GM23338 (cell line): ENCODE measurements around the gene OLIG3. TPM values are rescaled to one million over a fixed set of nuclear protein-coding genes. Genes with fewer than 3 reads are reported as not detected.

Experiments
- ATAC-seq: fragments of 200-7000 bp; cut with Tn5 transposase; 3 replicates; pipeline ENCODE4 v1.9.1; 2020
- DNase-seq: peaks from one replicate; pipeline ENCODE4 v3.0.0-alpha.2; 2015; ENCODE audit warnings: low spot score
- H2AFZ ChIP-seq: fragments of 200-600 bp; sonication (generic); 2 replicates; pipeline ENCODE4 v1.8.0; 2016; ENCODE audit warnings: antibody characterized with exemption, mild to moderate bottlenecking, moderate library complexity
- H3F3A ChIP-seq: fragments of 200-600 bp; sonication (generic); replicated peaks from 2 replicates; pipeline ENCODE4 v1.8.0; 2017; ENCODE audit warnings: antibody characterized with exemption, mixed run types, low read depth
- H3K27ac ChIP-seq: fragments of 200-600 bp; sonication (generic); 2 replicates; pipeline ENCODE4 v1.6.1; 2016; ENCODE audit warnings: low read depth
- H3K27me3 ChIP-seq: fragments of 200-600 bp; sonication (generic); 2 replicates; pipeline ENCODE4 v1.8.0; 2016; ENCODE audit warnings: mild to moderate bottlenecking, mixed run types, moderate library complexity; ENCODE audit not compliant: insufficient read depth
- H3K36me3 ChIP-seq: fragments of 200-600 bp; sonication (generic); 2 replicates; pipeline ENCODE4 v1.8.0; 2016; ENCODE audit warnings: mild to moderate bottlenecking; ENCODE audit not compliant: insufficient read depth
- H3K4me1 ChIP-seq: fragments of 200-600 bp; sonication (generic); 2 replicates; pipeline ENCODE4 v1.8.0; 2016; ENCODE audit warnings: mild to moderate bottlenecking, moderate library complexity; ENCODE audit not compliant: insufficient read depth
- H3K4me2 ChIP-seq: fragments of 200-600 bp; sonication (generic); 2 replicates; pipeline ENCODE4 v1.7.1; 2017; ENCODE audit warnings: mixed run types
- H3K4me3 ChIP-seq: fragments of 200-600 bp; sonication (generic); 2 replicates; pipeline ENCODE4 v1.6.1; 2016; ENCODE audit warnings: mixed run types
- H3K79me2 ChIP-seq: fragments of 200-600 bp; sonication (generic); replicated peaks from 2 replicates; pipeline ENCODE4 v1.8.0; 2017; ENCODE audit warnings: mild to moderate bottlenecking; ENCODE audit not compliant: insufficient read depth
- H3K9me2 ChIP-seq: fragments of 200-600 bp; sonication (generic); 2 replicates; pipeline ENCODE4 v1.8.0; 2017; ENCODE audit not compliant: insufficient read depth
- H4K20me1 ChIP-seq: fragments of 200-600 bp; sonication (generic); replicated peaks from 2 replicates; pipeline ENCODE4 v1.8.0; 2017; ENCODE audit warnings: mild to moderate bottlenecking; ENCODE audit not compliant: insufficient read depth
- H3K27ac Mint-ChIP-seq: 2 replicates; pipeline ENCODE4 v1.8.0; 2020; ENCODE audit warnings: inconsistent platforms, mild to moderate bottlenecking, moderate library complexity, mixed read lengths
- H3K27me3 Mint-ChIP-seq: 3 replicates; pipeline ENCODE4 v1.8.0; 2022; ENCODE audit warnings: low read depth, mild to moderate bottlenecking, moderate library complexity, mixed read lengths, inconsistent platforms; ENCODE audit not compliant: insufficient read depth, poor library complexity
- H3K36me3 Mint-ChIP-seq: 3 replicates; pipeline ENCODE4 v1.8.0; 2021; ENCODE audit warnings: low read depth, mild to moderate bottlenecking, inconsistent platforms, moderate library complexity, mixed read lengths
- H3K4me1 Mint-ChIP-seq: 3 replicates; pipeline ENCODE4 v1.8.0; 2020; ENCODE audit warnings: mild to moderate bottlenecking, inconsistent platforms, mixed read lengths
- H3K4me3 Mint-ChIP-seq: 3 replicates; pipeline ENCODE4 v1.8.0; 2021; ENCODE audit warnings: moderate library complexity, mild to moderate bottlenecking, inconsistent platforms, mixed read lengths
- H3K9me3 Mint-ChIP-seq: 3 replicates; pipeline ENCODE4 v1.8.0; 2020; ENCODE audit warnings: moderate library complexity, mild to moderate bottlenecking, inconsistent platforms, mixed read lengths
- EZH2 ChIP-seq: fragments of 200-600 bp; sonication (generic); IDR thresholded peaks from one replicate; pipeline ENCODE4 v1.8.0; 2017; ENCODE audit warnings: antibody characterized with exemption, mild to moderate bottlenecking, low read depth; ENCODE audit not compliant: unreplicated experiment
- EZH2phosphoT487 ChIP-seq: fragments of 200-600 bp; sonication (generic); IDR thresholded peaks from one replicate; pipeline ENCODE4 v1.8.1; 2018; ENCODE audit warnings: antibody characterized with exemption; ENCODE audit not compliant: unreplicated experiment
- JUNB ChIP-seq: IDR thresholded peaks from one replicate; pipeline ENCODE4 v1.6.1; 2016; ENCODE audit warnings: antibody characterized with exemption; ENCODE audit not compliant: unreplicated experiment
- NANOG ChIP-seq: IDR thresholded peaks from 2 replicates; pipeline ENCODE4 v1.6.1; 2016; ENCODE audit warnings: antibody characterized with exemption, borderline replicate concordance
- STAT1 ChIP-seq: IDR thresholded peaks from one replicate; pipeline ENCODE4 v1.6.1; 2016; ENCODE audit warnings: antibody characterized with exemption; ENCODE audit not compliant: unreplicated experiment
- ZNF114 ChIP-seq: fragments of 250-450 bp; sonication (Bioruptor Pico); IDR thresholded peaks from 2 replicates; pipeline ENCODE4 v1.5.0; 2020; ENCODE audit warnings: mild to moderate bottlenecking, moderate library complexity
- polyA plus RNA-seq: library from polyadenylated mRNA; unstranded; fragments of >200 nt; fragmentation: Nextera tagmentation; extraction: Ambion mirVana; gene quantifications from 2 replicates; pipeline ENCODE4 v1.2.1, GENCODE V29; 2016
- total RNA-seq: library from RNA; depleted of rRNA; stranded (reverse); fragments of >200 nt; shearing (Covaris generic); gene quantifications from 2 replicates; pipeline ENCODE4 v1.2.3, GENCODE V29; 2014
- TF ChIP-seq, protein P1 (sequence below): IDR thresholded peaks from one replicate; pipeline ENCODE4 v1.6.1; 2018; ENCODE audit warnings: antibody characterized with exemption; ENCODE audit not compliant: unreplicated experiment
- TF ChIP-seq, protein P2 (sequence below): fragments of 250-450 bp; sonication (Bioruptor Pico); IDR thresholded peaks from 2 replicates; pipeline ENCODE4 v1.5.0; 2020; ENCODE audit warnings: mild to moderate bottlenecking, moderate library complexity
- TF ChIP-seq, protein P3 (sequence below): IDR thresholded peaks from 2 replicates; pipeline ENCODE4 v1.6.1; 2016; ENCODE audit warnings: antibody characterized with exemption

Gene OLIG3
- total and polyA plus RNA-seq, 2 experiments from 2014 or later: 0.10 to 1.1 TPM

DNA sequence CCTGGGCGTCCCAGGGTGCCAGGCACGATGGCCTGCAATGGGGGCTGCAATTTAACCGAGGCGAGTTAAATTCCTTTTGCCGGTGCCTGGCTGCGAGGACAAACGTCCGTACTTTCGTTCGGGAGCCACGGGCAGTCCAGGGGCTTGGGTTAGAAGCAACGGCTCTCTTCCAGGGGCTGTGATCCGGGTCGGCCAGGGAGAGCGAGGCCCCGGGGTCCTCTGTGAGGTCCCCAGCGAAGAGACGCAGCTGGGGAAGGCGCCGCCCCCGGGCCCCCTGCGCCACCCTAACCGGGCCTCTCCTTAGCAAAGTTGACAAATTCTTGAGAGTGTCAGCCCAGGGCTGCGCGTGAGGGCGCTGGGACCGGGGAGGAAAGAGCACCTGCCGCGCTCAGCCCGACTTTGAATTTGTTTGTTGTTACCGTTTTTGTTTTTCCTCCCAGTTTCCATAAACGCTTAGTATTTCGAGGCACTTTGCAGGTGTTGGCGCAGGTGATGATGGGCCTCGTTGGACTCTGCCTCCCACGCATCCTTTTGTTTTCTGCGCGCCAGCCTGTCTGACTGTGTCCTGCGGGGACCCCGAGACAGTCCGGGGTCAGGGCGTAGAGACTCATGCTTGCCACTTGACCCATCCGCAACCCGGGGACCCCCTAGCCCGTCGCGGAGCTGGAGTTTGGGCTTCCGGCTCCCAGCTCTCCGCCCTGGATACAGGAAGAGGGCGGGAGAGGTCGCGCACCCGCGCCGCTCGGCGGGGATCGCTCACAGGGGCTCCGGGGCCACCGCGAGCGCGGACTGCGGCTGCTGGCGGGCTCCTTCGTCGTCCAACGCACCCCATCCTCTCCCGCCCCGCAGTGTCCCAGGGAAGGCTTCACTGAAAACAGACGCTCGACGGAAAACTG, 5.8 kb downstream of the OLIG3 start (continued):
- no peak for TF ChIP-seq NANOG
- TF ChIP-seq, protein P1, sequence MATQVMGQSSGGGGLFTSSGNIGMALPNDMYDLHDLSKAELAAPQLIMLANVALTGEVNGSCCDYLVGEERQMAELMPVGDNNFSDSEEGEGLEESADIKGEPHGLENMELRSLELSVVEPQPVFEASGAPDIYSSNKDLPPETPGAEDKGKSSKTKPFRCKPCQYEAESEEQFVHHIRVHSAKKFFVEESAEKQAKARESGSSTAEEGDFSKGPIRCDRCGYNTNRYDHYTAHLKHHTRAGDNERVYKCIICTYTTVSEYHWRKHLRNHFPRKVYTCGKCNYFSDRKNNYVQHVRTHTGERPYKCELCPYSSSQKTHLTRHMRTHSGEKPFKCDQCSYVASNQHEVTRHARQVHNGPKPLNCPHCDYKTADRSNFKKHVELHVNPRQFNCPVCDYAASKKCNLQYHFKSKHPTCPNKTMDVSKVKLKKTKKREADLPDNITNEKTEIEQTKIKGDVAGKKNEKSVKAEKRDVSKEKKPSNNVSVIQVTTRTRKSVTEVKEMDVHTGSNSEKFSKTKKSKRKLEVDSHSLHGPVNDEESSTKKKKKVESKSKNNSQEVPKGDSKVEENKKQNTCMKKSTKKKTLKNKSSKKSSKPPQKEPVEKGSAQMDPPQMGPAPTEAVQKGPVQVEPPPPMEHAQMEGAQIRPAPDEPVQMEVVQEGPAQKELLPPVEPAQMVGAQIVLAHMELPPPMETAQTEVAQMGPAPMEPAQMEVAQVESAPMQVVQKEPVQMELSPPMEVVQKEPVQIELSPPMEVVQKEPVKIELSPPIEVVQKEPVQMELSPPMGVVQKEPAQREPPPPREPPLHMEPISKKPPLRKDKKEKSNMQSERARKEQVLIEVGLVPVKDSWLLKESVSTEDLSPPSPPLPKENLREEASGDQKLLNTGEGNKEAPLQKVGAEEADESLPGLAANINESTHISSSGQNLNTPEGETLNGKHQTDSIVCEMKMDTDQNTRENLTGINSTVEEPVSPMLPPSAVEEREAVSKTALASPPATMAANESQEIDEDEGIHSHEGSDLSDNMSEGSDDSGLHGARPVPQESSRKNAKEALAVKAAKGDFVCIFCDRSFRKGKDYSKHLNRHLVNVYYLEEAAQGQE: no peak
- peak; percentile 86 for TF ChIP-seq EZH2

DNA sequence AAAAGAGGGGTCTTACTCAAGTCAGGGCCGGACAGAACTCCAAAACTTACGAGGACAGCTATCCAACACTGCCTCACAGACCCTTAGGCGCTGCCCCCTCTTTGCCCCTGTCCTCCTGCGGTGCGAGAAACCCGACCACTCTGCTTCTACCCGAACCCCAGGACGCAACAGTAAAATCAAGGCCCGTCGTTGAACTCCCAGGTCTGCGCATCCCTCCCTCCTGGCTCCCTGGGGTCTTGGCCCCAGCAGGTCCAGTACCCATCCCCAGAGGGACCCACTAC, 6.4 kb downstream of the OLIG3 start:
- 0 out of 2 replicates have a peak, but pooled peaks cover 3% of the 10 kb centered on the region for H4K20me1 ChIP-seq
- no peak overlapping the region for H3K27ac ChIP-seq
- Mint-ChIP-seq H3K4me3 (peak overlapping the region; percentile 81), H3K4me1 (peaks cover 55% of the 10 kb centered on the region), H3K9me3 (no peaks in the 10 kb centered on the region; the same call in 2 of the 3 replicates), H3K36me3 (no peaks in the 10 kb centered on the region), H3K27me3 (peaks cover 79% of the 10 kb centered on the region), H3K27ac (no peak overlapping the region)
- H3F3A ChIP-seq: peaks cover 15% of the 10 kb centered on the region; the same call in 1 of the 2 replicates
- H3K36me3 ChIP-seq: no peaks in the 10 kb centered on the region; the same call in 1 of the 2 replicates
- DNase-seq: peak; percentile 34
- H3K9me2 ChIP-seq: no peaks in the 10 kb centered on the region
- peak; percentile 3 for ATAC-seq
- peaks cover 95% of the 10 kb centered on the region for H3K27me3 ChIP-seq
- H3K4me1 ChIP-seq: peaks cover 55% of the 10 kb centered on the region
- peak overlapping the region; percentile 72 for H3K4me3 ChIP-seq
- H3K79me2 ChIP-seq: no peaks in the 10 kb centered on the region
- H3K4me2 ChIP-seq: peak overlapping the region; percentile 96
- H2AFZ ChIP-seq: peak overlapping the region; percentile 96
- TF ChIP-seq, protein P1: no peak
- TF ChIP-seq, protein P2, sequence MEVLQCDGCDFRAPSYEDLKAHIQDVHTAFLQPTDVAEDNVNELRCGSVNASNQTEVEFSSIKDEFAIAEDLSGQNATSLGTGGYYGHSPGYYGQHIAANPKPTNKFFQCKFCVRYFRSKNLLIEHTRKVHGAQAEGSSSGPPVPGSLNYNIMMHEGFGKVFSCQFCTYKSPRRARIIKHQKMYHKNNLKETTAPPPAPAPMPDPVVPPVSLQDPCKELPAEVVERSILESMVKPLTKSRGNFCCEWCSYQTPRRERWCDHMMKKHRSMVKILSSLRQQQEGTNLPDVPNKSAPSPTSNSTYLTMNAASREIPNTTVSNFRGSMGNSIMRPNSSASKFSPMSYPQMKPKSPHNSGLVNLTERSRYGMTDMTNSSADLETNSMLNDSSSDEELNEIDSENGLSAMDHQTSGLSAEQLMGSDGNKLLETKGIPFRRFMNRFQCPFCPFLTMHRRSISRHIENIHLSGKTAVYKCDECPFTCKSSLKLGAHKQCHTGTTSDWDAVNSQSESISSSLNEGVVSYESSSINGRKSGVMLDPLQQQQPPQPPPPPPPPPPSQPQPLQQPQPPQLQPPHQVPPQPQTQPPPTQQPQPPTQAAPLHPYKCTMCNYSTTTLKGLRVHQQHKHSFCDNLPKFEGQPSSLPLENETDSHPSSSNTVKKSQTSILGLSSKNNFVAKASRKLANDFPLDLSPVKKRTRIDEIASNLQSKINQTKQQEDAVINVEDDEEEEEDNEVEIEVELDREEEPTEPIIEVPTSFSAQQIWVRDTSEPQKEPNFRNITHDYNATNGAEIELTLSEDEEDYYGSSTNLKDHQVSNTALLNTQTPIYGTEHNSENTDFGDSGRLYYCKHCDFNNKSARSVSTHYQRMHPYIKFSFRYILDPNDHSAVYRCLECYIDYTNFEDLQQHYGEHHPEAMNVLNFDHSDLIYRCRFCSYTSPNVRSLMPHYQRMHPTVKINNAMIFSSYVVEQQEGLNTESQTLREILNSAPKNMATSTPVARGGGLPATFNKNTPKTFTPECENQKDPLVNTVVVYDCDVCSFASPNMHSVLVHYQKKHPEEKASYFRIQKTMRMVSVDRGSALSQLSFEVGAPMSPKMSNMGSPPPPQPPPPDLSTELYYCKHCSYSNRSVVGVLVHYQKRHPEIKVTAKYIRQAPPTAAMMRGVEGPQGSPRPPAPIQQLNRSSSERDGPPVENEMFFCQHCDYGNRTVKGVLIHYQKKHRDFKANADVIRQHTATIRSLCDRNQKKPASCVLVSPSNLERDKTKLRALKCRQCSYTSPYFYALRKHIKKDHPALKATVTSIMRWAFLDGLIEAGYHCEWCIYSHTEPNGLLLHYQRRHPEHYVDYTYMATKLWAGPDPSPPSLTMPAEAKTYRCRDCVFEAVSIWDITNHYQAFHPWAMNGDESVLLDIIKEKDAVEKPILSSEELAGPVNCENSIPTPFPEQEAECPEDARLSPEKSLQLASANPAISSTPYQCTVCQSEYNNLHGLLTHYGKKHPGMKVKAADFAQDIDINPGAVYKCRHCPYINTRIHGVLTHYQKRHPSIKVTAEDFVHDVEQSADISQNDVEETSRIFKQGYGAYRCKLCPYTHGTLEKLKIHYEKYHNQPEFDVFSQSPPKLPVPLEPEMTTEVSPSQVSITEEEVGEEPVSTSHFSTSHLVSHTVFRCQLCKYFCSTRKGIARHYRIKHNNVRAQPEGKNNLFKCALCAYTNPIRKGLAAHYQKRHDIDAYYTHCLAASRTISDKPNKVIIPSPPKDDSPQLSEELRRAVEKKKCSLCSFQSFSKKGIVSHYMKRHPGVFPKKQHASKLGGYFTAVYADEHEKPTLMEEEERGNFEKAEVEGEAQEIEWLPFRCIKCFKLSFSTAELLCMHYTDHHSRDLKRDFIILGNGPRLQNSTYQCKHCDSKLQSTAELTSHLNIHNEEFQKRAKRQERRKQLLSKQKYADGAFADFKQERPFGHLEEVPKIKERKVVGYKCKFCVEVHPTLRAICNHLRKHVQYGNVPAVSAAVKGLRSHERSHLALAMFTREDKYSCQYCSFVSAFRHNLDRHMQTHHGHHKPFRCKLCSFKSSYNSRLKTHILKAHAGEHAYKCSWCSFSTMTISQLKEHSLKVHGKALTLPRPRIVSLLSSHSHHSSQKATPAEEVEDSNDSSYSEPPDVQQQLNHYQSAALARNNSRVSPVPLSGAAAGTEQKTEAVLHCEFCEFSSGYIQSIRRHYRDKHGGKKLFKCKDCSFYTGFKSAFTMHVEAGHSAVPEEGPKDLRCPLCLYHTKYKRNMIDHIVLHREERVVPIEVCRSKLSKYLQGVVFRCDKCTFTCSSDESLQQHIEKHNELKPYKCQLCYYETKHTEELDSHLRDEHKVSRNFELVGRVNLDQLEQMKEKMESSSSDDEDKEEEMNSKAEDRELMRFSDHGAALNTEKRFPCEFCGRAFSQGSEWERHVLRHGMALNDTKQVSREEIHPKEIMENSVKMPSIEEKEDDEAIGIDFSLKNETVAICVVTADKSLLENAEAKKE (CRISPR knock-in tag): no peak
- TF ChIP-seq JUNB: no peak
- no peak for TF ChIP-seq STAT1
- no peak for TF ChIP-seq EZH2phosphoT487
- no peak for TF ChIP-seq EZH2
- TF ChIP-seq, protein P3, sequence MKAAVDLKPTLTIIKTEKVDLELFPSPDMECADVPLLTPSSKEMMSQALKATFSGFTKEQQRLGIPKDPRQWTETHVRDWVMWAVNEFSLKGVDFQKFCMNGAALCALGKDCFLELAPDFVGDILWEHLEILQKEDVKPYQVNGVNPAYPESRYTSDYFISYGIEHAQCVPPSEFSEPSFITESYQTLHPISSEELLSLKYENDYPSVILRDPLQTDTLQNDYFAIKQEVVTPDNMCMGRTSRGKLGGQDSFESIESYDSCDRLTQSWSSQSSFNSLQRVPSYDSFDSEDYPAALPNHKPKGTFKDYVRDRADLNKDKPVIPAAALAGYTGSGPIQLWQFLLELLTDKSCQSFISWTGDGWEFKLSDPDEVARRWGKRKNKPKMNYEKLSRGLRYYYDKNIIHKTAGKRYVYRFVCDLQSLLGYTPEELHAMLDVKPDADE: no peak
- no peak for TF ChIP-seq ZNF114
